Keratinocyte (primary cell): ENCODE measurements around the gene HSF4. TPM values are rescaled to one million over a fixed set of nuclear protein-coding genes. Genes with fewer than 3 reads are reported as not detected.

Experiments
- DNase-seq: peaks from one replicate; pipeline ENCODE4 v3.0.0-alpha.2; 2011; ENCODE audit warnings: low read depth, missing footprints, low spot score
- FAIRE-seq: peaks from 2 replicates; lab custom pipeline; 2011; peaks lifted over from hg19 to GRCh38; lab: Jason Lieb, UNC
- H2AFZ ChIP-seq: 2 replicates; pipeline ENCODE4 v1.6.0; 2012; ENCODE audit warnings: low read length, control low read depth, inconsistent platforms; ENCODE audit not compliant: control insufficient read depth
- H3K27ac ChIP-seq: 2 replicates; pipeline ENCODE4 v1.5.1; 2011; ENCODE audit warnings: low read length; ENCODE audit not compliant: control insufficient read depth, insufficient read depth
- H3K27me3 ChIP-seq: 3 replicates; pipeline ENCODE4 v1.6.0; 2011; ENCODE audit warnings: low read length; ENCODE audit not compliant: control insufficient read depth, insufficient read depth; ENCODE audit errors: extremely low read depth
- H3K36me3 ChIP-seq, 2 experiments: 2 replicates in 1 of 2; 3 replicates in 1 of 2; pipeline ENCODE4 v1.5.1; 2011; ENCODE audit warnings: low read length in 2 of 2, mild to moderate bottlenecking in 1 of 2; ENCODE audit not compliant: control insufficient read depth in 2 of 2, insufficient read depth in 2 of 2; ENCODE audit errors: extremely low read depth in 1 of 2
- H3K4me1 ChIP-seq: 3 replicates; pipeline ENCODE4 v1.5.1; 2011; ENCODE audit warnings: low read length; ENCODE audit not compliant: control insufficient read depth, insufficient read depth; ENCODE audit errors: extremely low read depth
- H3K4me2 ChIP-seq: 3 replicates; pipeline ENCODE4 v1.6.0; 2011; ENCODE audit warnings: low read depth, low read length; ENCODE audit not compliant: control insufficient read depth, insufficient read depth; ENCODE audit errors: extremely low read depth
- H3K4me3 ChIP-seq, 3 experiments: fragments of 200-600 bp in 1 of 3; sonication (generic) in 1 of 3; 2 replicates in 2 of 3; 3 replicates in 1 of 3; pipeline ENCODE4 v1.5.1; 2011 to 2016; ENCODE audit warnings: low read length in 3 of 3, mild to moderate bottlenecking in 3 of 3, control low read depth in 2 of 3, inconsistent platforms in 1 of 3, low read depth in 1 of 3, mixed read lengths in 1 of 3, mixed run types in 1 of 3, moderate library complexity in 1 of 3; ENCODE audit not compliant: control insufficient read depth in 2 of 3, insufficient read depth in 2 of 3; ENCODE audit errors: extremely low read depth in 1 of 3
- H3K79me2 ChIP-seq: 2 replicates; pipeline ENCODE4 v1.6.0; 2012; ENCODE audit warnings: low read length; ENCODE audit not compliant: control insufficient read depth, insufficient read depth
- H3K9ac ChIP-seq: 3 replicates; pipeline ENCODE4 v1.6.0; 2011; ENCODE audit warnings: low read length; ENCODE audit not compliant: control insufficient read depth, insufficient read depth; ENCODE audit errors: extremely low read depth
- H3K9me1 ChIP-seq: 3 replicates; pipeline ENCODE4 v1.6.0; 2011; ENCODE audit warnings: low read length; ENCODE audit not compliant: control insufficient read depth, insufficient read depth; ENCODE audit errors: extremely low read depth
- H3K9me3 ChIP-seq: 2 replicates; pipeline ENCODE4 v1.5.1; 2012; ENCODE audit warnings: low read depth, low read length; ENCODE audit not compliant: control insufficient read depth
- H4K20me1 ChIP-seq: 3 replicates; pipeline ENCODE4 v1.6.0; 2011; ENCODE audit warnings: low read length; ENCODE audit not compliant: control insufficient read depth, insufficient read depth; ENCODE audit errors: extremely low read depth
- CTCF ChIP-seq, 3 experiments: IDR thresholded peaks in 1 of 3; conservative IDR thresholded peaks in 1 of 3; optimal IDR thresholded peaks in 1 of 3; 2 replicates in 2 of 3; 3 replicates in 1 of 3; pipeline versions ENCODE3 to v1.5.1; 2011; ENCODE audit warnings: low read length in 3 of 3, mild to moderate bottlenecking in 3 of 3, moderate library complexity in 2 of 3, control low read depth in 1 of 3, inconsistent platforms in 1 of 3; ENCODE audit not compliant: insufficient read depth in 2 of 3; ENCODE audit errors: extremely low read depth in 1 of 3
- EZH2 ChIP-seq: IDR thresholded peaks from one replicate; pipeline ENCODE4 v1.6.1; 2012; ENCODE audit warnings: inconsistent platforms, mild to moderate bottlenecking, low read length, moderate library complexity
- dilution Hi-C: fragments of 300-500 bp; cut with MboI; formaldehyde crosslinking; loops from one replicate; pipeline ENCODE4 v1.7.0; 2020; ENCODE audit warnings: low sequenced_read_pairs; ENCODE audit not compliant: extremely low pct_ligation_motif_present
- polyA plus RNA-seq, 5 experiments: library from polyadenylated mRNA; depleted of rRNA in 3 of 5; stranded (reverse) in 3 of 5; stranded (forward) in 1 of 5; unstranded in 1 of 5; fragments of >200 nt; gene quantifications; 1 replicate in 1 of 5; 2 replicates in 3 of 5; 3 replicates in 1 of 5; pipeline versions ENCODE4 v1.2.1 to v1.2.3, GENCODE V29; 2011 to 2012; ENCODE audit warnings: missing spikeins in 2 of 5, low read depth in 1 of 5, low replicate concordance in 1 of 5

Gene HSF4
- polyA plus RNA-seq, 1 donor (not counting 4 experiments of a cell fraction or from before 2014, with no cell fraction given), result 4.3 TPM

- no peak for TF ChIP-seq CTCF (optimal IDR thresholded peaks at IDR 0.05 in 1 of 3, IDR thresholded peaks at IDR 0.05 in 1 of 3, conservative IDR thresholded peaks at IDR 0.05 in 1 of 3; ENCODE audit: extremely low read depth in 1 of 3, insufficient read depth in 2 of 3, low read length in 3 of 3)
- DNase-seq (no peak), FAIRE-seq (no peak)
- Histone ChIP-seq H2AFZ (no peak overlapping the region), H3K27me3 (peaks cover 4% of the 10 kb centered on the region), H3K36me3 (peaks cover 0 to 5% of the 10 kb centered on the region in 2 experiments), H3K4me1 (peaks cover 18% of the 10 kb centered on the region), H4K20me1 (peaks cover 7% of the 10 kb centered on the region), H3K4me3 (no peak overlapping the region), H3K27ac (no peak overlapping the region), H3K9me1 (peaks cover 3% of the 10 kb centered on the region), H3K9ac (no peak overlapping the region), H3K9me3 (no peaks in the 10 kb centered on the region), H3K4me2 (no peak overlapping the region), H3K79me2 (no peaks in the 10 kb centered on the region)
- dilution Hi-C loops, result no loop called here
Measured at GRCh38 chr16:67157892-67158635, 6.5 kb upstream of the HSF4 start.

- Histone ChIP-seq H3K9me1 (peaks cover 3% of the 10 kb centered on the region), H3K9me3 (no peaks in the 10 kb centered on the region), H3K9ac (peak overlapping the region; percentile 88), H3K27ac (peak overlapping the region; percentile 56), H3K27me3 (peaks cover 7% of the 10 kb centered on the region), H4K20me1 (peaks cover 7% of the 10 kb centered on the region), H3K36me3 (peaks cover 0 to 5% of the 10 kb centered on the region in 2 experiments), H3K4me1 (peaks cover 26% of the 10 kb centered on the region), H3K4me2 (peak overlapping the region; percentile 92), H2AFZ (peak overlapping the region; percentile 92), H3K79me2 (no peaks in the 10 kb centered on the region), H3K4me3 (peak overlapping the region; percentile 73 to 93 (median 80))
- DNase-seq (no peak), FAIRE-seq (no peak)
- TF ChIP-seq EZH2 (no peak), CTCF (optimal IDR thresholded peaks at IDR 0.05 in 1 of 3, IDR thresholded peaks at IDR 0.05 in 1 of 3, conservative IDR thresholded peaks at IDR 0.05 in 1 of 3; ENCODE audit: extremely low read depth in 1 of 3, insufficient read depth in 2 of 3, low read length in 3 of 3) (no peak)
- dilution Hi-C loops, result no loop called here
Measured at GRCh38 chr16:67158637-67159600, 5.6 kb upstream of the HSF4 start.
